Stimulated activated CD4-positive, alpha-beta T cell treated with anti-CD3 and anti-CD28 coated beads, Interleukin-2, amount 100 ng/mL, for 48 hours (primary cell): ENCODE measurements around the gene SREBF2.
"Not testable (repeated sequence)": the region's sequence is repeated elsewhere in the genome, so short reads cannot be mapped to it uniquely, and the experiment has no call there.

ENCODE experiments used
- DNase-seq, 2 donors: peaks; one replicate each; pipeline ENCODE4 v3.0.0-alpha.2; 2020

Gene SREBF2

DNA sequence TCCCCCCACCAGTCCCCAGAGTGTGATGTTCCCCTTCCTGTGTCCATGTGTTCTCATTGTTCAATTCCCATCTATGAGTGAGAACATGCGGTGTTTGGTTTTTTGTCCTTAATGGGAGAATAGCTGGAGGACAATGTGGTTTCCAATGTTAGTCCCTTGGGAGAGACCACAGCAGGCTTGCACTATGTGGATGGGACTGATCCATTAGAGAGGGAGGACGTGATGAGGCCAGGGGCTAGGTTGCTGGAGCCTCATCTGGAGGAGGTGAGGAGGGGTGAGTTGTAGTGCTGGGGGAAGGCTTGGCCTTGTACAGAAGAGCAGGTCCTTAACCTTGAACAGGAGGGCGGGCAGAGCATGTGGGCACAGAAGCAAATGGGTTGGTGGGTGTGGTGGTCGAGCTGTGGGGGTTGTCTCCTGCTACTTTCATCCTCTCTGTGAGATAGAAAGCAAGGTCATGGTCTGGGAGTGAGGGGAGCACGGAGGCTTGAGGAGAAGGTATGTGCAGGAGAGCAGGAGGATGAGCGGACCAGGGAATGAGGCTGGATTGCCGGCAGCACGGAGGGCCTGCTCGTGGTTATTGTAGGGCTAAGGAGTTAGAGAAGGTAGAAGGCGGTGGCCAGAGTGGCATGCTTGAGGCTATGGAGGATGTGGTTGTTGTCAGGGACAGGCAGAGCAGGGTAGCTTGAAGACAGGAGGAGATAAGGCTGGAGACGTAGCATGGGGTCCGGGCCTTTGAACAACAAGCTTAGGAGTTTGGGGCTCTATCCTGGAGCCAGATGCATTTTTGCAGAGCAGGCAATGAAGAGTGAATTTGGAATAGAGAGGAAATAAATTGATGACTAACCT, 11.2 kb upstream of the SREBF2 start:
- no peak for DNase-seq

DNA sequence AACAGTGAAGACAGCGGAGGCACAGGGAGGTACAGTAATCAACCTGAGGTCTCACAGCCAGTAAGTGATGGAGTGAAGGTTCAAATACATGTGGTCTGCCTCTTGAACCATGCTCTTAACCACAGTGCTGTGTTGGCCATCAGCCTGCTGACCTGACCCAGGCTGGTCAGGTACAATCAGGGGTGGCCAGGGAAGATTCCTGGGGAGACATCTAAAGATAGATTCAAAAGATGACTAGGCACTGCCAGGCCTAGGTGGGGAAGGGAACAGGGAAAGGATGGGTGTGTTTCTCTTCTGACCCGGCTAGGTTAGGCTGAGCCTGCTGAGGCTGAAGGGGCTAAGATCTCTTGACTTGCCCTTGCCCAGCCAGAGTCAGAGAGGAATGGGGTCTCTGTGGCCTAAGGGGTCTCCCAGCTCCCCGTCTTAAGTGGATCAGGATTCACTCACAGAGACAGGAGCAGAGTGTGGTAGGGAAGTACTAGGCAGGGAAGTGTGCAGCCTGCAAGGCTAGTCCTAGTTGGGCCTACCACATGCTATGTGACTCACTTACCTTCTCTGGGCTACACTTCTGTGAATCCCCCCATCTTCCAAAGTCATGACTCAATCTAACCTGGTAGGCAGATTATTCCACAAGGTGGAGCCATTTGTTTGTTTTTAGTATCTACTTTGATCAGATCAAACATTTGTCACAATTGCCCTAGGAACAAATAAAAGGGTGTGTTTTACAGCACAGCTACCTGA, 10.4 kb upstream of the SREBF2 start:
- DNase-seq, result peak; percentile 24 to 29

DNA sequence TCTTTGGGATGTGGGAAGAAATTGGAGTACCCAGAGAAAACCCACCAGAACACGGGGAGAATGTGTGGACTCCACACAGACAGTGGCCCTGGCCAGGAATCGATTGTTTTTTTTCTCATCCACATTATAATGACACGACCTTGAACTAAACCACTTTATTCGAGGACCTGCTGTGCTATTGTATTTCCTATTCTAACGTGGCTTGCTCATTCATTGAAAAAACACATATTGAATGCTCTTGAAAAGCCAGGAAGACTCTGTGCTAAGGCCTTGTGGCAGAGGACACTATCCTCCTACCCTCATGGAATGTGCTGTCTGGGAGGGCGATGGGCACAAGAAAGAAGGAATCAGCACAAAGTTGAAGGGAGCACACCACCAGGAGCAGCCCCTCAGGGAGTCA, 9.1 kb upstream of the SREBF2 start:
- DNase-seq, result no peak

DNA sequence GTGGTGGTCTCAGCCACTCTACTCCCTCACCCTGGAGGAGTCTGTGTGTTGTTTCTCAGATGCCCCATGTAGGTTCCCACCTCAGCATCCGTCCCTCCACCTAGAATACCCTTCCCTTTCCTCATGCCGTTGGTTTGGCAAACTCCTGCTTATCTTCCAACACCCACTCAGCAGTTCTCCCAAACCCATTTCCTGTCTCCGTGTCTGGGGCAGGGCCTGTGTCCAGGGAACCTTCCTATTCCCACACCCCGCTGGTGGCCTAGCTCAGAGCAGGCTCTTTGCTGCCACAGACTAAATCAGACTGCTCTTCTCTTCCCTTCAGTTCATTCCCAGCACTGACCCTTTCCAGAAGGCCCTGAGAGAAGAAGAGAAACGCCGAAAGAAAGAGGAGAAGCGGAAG, 7.5 kb upstream of the SREBF2 start:
- no peak for DNase-seq

DNA sequence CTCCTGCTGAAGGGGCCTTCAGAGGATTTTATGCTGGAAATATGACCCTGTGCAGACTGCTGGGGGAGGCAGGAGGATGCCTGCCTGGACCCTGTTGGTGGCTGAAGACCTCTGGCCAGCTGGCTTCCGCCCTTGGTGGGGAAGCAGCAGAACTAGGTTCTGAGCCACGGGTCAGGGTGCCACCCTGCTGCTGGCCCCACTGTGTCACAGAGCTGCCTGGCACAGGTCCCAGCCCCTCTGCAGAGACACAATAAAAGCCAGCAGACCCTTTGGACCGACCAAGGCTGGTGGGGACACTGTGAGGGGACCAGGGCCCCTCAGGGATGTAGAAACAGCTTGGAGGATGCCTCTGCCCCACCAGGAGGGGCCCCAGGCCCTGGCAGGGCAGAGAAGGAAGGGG, 6.9 kb upstream of the SREBF2 start:
- no peak for DNase-seq

DNA sequence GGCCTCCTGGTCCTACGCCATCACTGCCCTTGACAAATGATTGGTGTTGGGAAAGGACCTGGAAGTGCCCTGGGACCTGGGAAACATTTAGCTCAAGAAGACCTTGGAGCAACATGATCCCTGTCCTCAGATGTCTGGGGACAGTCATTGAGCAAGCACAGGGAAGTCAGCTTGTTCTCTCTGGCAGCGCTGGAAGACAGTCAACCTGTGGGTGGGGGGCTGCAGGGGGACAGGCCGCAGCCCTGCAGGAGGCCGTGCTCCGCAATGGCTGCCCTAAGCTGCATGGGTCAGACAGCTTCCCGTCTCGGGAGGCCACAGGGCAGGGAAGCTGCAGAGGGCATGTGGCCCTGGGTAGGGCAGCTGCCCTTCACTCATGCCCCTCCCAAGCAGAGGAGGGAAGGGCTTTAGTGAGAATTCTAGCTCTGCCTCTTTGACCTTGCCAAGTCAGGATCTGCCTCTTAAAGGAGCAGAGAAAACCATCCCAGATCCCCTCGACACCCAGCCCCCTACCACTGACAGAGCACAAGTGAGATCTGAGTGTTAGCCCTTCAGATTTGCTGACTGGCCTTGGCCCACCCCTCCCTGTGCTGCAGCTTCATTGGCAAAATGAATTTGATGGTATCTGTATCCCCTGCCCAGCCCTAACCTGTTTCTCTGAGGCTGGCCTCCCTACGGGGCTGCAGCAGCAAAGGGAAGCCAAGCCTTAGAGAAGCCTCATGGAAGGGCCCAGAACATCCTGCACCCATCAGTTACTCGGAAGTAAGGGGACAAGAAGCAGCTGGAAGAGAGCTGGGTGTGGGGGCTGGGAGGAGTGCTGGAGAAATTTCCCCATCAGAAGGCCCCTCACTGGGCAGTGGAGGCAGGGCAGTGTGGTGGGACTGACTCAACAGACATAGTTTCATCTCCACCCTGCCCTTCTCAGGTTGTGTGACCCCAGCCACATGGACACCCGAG, 6.2 kb upstream of the SREBF2 start:
- DNase-seq, result no peak

DNA sequence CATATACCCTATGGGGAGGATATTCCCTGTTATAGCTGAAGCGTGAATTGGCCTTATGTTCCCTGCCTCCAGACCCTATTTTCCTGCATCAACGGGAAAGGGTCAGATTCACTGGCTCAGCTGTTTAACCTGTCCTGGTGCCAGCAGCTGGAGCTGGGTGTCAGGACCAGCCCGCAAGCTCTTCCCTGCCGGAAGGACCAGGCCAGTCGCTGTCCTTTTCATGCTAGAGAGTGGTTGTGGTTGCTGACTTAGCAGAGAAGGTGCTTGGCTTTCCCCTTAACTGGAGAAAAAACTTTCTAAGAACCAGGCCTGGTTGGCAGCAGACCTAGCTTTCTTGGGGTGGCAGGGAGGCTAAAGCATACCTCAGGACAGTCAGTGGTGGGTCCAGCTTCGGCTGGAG, 5.2 kb upstream of the SREBF2 start:
- DNase-seq, result no peak

DNA sequence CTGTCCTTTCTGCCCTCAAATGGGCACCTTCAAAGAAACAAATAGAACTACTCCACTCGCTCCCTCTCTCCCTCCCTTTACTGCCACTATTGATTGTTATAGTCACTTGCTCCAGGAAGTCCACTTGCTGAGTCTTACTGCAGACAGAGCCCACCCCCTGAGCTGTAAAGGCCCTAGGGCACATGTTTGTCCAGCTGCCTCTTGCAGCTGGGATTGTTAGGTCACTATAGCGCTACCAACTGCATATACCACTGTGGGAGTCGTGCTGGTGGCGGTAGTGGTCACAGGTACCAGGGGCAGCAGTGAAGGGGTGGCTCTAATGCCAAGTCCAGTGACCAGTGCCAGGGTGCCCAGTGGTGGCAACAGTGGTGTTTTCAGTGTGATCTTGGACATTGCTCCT, 4.4 kb upstream of the SREBF2 start:
- DNase-seq, result no peak

DNA sequence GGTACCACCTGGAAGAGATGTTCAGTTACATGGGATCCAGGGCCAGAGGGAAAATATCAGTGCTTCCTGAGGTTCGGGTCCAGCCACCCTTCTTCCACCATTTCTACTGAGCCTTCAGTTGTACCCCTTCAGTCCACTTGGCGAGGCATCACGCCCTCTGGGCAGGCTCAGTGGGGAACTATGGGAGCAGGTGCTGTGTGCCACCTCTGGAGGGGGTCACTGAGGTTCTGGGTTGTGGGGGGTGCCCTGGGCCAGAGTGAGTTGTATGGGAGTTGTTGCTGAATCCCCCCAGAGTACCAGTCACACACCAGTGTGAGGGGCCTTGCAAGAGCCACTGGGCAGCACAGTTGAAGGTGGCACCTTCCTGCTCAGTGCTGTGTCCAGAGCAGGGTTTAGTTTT, 2.7 kb upstream of the SREBF2 start:
- DNase-seq, result no peak

DNA sequence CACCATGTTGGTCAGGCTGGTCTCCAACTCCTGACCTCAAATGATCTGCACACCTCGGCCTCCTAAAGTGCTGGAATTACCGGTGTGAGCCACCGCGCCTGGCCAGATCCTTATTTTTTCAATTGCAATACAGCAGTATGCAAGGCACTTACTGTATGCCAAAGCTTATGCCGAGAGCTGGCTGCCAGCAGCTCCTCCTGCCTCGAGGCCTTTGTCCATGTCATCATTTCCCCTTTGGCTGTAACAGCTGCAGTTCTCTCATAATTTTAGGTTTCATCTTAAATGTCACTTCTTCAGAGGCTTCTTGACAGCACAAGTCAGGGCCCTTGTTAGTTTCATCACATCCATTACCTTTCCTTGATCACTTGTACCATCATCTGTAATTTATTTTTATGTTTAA, 1.5 kb upstream of the SREBF2 start:
- DNase-seq, result no peak

DNA sequence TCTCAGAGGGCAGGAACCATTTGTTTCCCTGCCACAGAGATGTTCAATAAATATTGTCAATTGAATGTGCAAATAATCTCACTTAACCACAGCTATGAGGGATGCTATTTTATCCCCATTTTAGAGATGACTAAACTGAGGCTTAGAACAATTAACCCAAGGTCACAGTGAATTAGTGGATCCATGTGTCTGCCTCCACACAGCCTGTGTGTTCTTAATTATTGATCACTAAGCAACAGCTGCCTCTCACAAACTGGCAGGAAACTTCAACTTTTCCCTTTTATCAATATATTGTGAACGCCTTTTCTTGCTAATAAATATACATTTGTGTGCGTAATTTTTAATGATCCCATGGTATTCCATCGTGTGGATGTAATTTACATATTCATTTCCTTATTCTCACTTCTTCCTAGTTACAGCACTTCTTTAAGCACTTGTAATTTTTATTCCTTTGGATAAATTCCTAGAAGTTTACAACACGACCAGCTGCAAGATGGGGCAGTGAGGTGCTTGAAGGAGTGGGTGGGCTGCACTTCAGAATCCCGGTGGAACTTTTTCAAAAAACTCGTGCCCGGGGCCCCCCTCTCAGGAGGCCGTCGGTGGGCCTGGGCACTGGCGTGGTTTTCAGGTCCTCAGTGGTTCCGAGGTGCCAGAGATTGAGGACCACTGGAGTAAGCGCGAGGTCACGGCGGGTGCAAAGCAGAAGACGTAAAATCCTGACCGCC, 915 bp upstream of the SREBF2 start:
- no peak for DNase-seq

DNA sequence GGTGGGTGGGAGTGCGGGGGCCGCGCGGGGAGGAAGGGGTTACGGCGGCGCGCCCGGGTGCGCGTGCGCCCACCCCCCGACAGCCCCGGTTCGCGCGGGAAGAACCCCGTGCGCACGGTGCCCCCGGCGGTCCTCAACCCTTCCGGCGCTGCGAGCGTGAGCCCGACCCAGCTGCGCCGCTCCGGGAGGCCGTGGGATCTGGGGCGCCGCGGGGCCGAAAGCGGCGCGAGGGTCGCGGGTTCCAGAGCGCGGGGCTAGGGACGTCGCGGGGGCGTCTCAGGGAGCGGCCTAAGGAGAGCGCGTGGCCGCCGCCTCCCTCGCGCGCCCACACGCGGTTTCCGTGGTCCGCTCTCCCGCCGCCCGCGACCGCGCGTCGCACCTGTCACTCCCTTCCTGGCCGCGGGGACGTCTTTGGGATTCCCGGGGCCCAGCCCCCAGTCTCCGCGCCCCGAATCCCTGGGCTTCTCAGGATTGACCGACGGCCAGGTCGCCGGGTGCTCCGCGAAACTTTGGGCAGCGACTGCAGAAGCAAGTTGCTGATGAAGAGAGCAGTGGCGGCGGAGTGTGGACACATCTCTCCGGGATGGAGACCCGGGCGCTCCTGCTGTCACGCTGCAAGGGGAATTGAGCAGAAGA, 582 bp downstream of the SREBF2 start:
- DNase-seq, result peak; percentile 23 to 33

DNA sequence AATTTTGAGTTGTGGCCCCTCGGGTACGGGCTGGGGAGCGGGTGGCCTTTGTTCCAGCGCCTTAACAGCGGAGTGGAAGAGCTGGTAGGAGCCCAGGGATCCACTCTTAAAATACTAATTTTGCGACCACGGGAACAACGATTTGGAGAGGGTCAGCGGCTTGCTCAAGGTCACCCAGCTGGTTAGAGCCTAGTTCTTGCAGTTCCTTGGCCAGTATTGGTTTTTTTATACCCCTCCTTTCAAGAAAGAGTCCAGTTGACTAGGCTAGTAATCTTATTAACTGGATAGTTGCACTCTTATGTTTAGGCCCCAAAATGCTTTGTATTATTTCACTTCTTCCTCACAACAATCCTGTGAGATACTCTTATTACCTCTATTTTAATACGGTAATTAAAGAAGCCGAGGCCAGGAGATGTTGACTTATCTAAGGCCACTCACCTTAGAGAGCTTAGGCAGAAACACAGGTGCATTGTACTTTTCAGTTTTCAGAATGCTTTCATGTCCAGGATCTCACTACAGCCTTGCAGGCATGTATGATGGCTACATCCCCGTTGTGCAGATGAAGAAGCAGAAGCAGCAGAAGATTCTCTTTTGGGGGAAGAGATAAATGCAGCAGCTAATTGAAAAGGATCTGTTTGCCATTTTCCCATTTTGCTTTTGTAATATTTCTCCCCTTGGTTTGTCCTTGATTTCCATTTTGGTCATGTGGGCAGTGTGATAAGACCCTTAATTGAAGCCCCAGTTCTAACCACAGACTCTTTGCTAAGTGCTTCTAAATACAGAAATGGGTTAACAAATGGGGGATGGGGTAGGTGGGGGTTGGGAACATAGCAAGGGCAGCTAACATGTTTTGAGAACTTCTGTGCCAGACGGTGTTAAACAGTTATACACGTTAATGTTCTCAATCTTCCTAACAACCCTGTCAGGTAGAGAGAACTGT, 1.4 kb downstream of the SREBF2 start:
- no peak for DNase-seq

DNA sequence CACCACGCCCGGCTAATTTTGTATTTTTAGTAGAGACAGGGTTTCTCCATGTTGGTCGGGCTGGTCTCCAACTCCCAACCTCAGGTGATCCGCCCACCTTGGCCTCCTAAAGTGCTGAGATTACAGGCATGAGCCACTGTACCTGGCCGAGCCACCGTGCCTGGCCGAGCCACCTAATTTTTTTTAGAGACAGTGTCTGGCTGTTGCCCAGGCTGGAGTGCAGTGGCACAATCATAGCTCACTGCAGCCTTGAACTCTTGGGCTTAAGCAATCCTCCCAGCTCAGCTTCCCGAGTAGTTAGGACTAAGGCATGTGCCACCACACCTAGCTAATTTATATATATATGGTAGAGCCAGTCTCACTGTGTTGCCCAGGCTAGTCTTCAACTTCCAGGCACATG, 2.6 kb downstream of the SREBF2 start:
- DNase-seq, result not testable (repeated sequence)

DNA sequence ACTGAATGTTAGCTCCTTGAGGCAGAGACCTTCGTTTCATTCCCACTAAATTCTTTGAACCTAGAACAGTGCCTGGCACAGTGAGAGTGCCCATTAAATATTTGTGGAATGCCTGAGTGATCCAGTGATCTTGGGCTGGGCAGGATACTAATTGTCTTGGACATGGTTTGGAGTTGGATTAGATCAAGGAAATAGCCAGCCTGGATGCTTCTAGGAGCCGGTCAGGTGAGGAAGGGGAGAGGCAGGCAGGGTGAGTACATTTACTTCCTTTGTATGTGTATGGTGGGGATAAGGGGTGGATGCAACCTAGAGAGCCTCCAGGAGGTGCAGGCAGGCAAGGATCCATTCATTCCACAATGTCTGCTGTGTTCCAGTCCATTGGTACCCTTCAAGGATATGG, 3.6 kb downstream of the SREBF2 start:
- no peak for DNase-seq

DNA sequence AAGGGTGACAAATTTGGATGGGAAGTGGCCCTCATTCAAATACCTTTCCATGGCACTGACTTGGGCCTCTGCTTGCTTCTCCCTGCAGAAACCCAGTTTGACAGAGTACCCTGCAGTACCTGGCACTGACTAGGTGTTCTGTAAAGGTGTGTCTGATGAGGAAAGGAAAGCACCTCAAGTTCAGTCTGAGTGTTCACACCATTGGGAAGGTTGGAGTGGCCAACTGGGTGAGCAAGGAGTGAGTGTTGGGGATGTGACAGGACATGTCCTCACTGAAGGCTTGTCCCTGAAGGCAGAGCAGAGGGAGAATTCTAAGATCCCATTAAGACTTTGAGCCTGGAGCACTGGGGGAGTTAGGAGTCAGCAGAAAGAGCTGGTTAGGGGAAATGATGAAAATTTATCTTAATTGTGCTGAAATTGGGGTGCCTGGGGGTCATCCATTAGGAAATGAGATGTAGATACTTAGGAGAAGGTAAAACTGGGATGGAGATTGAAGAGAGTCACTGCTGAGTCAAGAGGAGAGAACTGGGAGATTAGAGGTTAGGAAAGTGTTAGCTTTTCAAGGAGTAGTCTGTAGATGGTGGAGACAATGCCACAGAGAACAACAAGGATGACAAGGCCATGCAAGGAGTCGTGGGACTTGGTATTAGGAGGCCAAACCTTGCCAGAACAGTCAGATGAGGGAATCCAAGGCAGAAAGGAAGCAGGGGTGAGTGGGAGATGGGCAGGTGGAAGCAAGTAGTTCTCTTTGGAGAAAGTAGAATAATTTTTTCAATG, 6.1 kb downstream of the SREBF2 start:
- DNase-seq, result no peak

DNA sequence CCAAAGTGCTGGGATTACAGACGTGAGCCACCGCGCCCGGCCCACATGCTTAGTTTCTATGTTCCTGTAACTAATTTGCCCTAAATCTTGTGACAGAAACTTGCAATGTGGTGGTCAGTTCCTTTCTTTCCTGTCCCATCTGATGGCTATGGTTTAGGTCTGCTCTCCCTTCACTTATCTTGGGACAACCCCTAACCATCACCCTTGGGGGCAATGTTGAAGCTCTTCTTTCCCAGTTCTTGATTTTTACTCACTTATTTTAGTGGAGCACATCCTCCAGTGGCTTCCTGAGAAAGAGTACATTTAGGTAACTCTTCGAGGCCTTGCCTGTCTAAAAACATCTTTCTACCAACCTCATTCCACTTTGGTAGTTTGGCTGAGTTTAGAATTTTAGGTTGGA, 7.3 kb downstream of the SREBF2 start:
- DNase-seq, result no peak

DNA sequence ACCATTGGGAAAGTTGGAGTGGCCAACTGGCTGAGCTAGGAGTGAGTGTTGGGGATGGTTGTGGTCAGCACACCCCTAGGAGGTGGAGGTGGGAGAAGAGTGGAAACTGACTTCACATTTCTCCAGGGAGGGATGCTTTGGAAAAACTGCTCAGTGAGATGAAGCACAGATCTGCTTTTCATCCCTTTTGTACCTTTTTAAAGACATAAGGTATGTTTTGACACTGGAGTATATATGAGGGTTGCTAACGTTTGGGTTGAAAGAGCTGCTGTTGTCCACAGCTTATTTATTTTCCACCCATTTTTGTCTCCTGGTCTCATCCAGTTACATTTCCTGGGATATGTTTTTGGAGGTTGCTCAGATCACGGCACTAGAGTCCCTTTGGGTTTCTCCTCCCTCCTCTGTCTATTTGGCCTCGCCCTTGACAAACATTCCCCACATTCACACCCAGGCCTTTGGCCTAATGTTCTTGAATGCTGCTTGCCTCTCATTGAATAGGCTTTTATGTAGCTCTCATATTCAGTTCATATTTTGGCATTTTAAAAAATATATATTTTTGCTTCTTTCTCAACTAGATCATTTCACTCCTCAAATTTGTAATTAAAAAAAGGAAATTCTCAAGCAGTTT, 8.3 kb downstream of the SREBF2 start:
- DNase-seq, result no peak
